GM18907 (cell line): Measurements from ENCODE around the gene STK31.
A peak's percentile ranks its signal among the peaks of the same experiment; 100 is the strongest.
"Not testable (repeated sequence)": the region's sequence is repeated elsewhere in the genome, so short reads cannot be mapped to it uniquely, and the experiment has no call there.

ENCODE experiments used
- ATAC-seq: cut with Tn5 transposase; IDR thresholded peaks from one replicate; pipeline ENCODE4 v1.9.1; 2021; ENCODE audit warnings: mild to moderate bottlenecking, moderate library complexity; ENCODE audit not compliant: unreplicated experiment

STK31 gene, protein sequence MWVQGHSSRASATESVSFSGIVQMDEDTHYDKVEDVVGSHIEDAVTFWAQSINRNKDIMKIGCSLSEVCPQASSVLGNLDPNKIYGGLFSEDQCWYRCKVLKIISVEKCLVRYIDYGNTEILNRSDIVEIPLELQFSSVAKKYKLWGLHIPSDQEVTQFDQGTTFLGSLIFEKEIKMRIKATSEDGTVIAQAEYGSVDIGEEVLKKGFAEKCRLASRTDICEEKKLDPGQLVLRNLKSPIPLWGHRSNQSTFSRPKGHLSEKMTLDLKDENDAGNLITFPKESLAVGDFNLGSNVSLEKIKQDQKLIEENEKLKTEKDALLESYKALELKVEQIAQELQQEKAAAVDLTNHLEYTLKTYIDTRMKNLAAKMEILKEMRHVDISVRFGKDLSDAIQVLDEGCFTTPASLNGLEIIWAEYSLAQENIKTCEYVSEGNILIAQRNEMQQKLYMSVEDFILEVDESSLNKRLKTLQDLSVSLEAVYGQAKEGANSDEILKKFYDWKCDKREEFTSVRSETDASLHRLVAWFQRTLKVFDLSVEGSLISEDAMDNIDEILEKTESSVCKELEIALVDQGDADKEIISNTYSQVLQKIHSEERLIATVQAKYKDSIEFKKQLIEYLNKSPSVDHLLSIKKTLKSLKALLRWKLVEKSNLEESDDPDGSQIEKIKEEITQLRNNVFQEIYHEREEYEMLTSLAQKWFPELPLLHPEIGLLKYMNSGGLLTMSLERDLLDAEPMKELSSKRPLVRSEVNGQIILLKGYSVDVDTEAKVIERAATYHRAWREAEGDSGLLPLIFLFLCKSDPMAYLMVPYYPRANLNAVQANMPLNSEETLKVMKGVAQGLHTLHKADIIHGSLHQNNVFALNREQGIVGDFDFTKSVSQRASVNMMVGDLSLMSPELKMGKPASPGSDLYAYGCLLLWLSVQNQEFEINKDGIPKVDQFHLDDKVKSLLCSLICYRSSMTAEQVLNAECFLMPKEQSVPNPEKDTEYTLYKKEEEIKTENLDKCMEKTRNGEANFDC

DNA sequence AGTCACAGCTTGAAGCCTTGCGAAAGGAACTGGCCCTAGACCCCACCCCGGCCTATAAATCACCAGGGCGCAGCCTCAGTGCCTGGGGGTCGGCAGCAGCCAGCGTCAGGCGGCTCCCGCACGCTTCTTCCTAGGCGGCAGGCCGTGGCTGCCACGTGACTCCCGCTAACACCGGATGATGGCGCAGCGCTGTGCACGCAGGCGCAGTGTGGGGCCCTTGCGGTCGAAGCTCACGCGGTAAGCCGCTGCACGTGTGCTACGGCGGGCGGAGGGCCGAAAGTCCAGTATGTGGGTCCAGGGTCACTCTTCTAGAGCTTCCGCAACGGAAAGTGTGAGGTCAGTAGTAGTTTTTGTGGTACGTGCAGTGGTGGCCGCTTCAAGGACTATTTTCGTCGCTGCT, at the start of gene STK31:
Gene STK31 (plus strand): TSS at position 220 of the 400 bp plus-strand sequence. CDS start 67 bp downstream, at position 287.
- ATAC-seq: no peak

DNA sequence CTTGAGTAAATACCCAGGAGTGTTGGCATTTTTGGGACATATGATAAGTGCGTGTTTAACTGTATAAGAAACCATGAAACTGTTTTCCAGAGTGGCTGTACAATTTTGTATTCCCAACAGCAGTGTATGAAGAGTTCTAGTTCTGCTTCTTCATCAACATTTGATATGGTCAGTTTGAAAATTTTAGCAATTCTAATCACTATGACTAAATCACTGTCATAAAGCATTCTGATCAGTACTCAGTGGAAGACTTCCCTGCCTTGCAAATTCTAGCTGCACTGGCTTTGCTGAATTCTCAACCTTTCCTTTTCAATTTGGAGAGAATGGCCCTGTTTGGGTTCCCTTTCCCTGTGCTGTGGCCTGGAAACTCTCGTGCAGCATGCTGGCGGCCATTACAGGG, 48.6 kb upstream of the STK31 start:
- no peak for ATAC-seq

DNA sequence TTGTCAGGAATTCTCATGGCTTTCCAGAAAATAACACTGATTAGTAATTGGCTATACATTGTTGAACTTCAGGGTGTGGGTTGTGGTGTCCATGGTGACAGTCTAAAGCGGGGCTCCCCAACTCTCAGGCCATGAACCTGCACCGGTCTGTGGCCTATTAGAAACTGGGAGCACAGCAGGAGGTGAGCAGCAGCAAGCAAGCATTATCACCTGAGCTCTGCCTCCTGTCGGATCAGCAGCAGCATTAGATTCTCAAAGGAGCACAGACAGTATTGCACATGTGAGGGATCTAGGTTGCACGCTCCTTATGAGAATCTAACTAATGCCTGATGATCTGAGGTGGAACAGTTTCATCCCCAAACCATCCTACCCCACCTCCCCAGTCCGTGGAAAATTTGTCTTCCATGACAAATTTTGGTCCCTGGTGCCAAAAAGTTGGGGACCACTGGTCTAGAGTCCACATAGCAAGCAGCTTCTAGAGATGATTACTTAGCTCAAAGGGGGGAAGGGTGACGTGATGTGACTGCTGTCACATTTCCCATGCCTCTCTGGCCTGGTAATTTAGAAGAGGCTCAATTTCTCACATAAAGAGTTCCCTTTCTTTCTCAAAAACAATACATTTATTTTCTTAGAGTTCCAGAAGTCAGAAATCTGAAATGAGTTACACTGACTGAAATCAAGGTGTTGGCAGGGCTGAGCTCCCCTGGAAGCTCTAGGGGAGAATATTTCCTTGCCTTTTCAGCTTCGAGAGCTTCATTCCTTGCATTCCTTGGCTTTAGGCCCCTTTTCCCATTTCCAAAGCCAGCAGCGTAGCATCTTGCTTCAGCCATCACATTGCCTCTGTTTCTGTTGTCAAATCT, 47.7 kb upstream of the STK31 start:
- ATAC-seq: no peak

DNA sequence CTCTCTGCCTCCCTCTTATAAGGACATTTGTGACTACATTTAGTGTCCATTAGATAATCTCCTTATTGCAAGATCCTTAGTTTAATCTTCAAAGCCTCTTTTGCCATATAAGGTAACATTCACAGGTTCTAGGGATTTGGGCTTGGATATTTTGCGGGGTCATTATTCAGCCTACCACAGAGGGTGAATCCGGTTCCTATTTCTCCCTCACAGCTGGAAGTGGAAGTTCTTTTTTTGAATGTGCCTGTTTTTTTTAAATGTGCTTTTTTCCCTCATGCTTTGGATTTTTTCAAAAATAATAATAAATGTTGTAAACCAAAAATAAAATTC, 47.1 kb upstream of the STK31 start:
- no peak for ATAC-seq

DNA sequence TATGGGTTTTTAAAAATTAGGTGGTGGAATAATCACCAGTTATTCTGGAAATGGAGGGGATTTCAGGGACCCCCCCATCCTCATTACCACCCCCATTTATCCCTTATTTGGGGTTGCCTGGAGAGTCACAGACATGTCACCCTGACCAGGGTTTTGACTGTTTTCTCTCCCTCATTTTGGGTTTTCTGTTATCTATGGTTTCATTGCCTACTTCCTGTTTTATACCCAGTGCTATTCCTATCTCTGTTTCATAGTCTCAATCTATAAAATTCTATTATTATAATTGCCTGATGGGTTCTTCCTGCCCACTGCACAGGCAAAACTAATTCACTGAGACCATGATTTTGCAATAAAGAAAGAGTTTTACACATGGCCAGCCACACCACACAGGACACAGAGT, 45.9 kb upstream of the STK31 start:
- no peak for ATAC-seq

DNA sequence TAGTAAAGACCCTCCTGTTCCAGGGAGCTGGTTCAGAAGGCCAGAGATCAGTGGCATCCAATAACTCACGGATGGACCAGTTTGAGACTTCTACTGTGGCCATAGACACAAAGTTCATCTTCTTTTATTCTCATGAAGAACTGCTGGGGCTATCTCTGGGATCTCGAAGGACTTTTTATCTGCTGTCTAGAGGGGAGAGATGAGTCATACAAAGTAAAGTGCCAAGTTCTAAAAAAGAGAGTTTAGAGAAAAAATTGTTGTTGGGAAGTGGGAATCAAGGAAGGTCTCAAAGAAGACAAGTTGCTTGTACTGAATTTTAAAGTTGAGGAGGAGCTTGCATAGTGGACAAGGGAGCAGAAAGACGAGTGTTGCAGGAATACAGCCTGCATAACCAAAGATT, 38.0 kb upstream of the STK31 start:
- no peak for ATAC-seq

DNA sequence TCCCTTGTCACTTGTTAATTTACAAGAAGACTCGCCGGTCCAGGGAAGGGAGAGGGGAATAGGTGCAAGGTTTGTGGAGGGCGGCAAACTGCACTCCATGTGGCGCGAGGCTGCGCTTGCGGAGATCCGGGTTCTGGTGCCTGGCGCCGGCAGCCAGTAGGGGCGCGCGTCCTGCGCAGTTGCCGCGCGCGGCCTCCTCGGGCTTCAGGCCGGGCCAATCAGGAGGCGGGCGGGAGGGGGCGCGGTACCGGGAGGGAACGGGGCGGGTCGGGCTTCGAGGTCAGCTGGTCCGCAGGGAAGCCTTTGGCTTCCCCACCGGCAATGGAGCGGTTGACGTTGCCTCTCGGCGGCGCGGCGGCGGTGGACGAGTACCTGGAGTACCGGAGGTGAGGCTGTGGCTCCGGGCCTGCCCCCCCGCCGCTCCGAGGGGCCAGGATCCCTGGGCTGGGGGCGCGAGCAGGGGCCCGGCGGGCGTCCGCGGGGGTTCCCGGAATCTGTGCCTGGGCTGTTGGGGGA, 30.1 kb upstream of the STK31 start, which contains the start of gene FAM221A:
Gene FAM221A (plus strand): TSS at position 302 of the 516 bp plus-strand sequence. CDS start 20 bp downstream, at position 322.
- peak; percentile 94 for ATAC-seq

DNA sequence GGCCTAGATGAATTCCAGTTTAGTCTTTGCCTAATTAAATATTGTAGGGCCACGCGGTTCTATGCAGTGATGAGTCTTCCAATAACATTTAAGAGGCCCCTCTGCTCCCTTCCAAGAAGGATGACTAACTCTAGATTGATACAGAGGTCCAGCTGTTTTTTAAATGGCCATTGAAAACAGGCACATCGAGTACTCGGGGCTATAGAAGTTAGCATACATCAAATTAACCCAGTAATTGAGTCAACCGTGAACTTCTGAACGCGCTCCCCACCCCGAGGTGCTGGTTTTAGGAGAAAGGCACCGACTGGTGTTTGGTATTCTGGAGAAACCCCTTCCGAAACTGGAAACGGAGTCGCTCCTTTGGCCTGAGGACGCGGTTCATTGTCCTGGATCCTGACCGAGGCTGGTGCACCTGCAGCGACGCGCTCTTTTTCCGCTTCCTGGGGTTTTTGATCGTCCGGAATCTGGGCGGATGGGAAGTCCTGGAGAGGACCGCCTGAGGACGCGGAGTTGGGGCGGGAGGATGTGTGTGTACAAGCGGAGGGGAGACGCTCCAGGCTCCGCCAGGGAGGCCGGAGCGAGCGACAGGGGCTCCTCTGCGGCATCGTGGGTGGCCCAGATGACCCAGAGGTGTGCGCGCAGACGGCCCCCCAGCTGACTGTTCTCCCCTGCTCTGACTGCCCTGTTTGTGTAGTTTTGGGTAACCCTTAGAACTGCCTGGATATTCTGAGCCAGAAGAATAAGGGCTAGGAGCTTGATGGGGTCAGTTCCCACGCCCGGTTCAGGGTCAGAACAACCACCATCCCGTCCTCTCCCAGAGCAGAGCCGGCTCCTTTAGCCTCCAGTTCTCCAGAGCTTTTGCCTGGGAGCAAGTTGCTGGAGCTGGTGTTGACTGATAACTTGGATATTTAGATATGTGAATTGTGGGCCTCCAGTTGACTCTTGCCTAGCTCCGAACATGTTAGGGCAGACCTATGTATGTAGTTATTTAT, 29.3 kb upstream of the STK31 start:
- ATAC-seq: peak; percentile 48

DNA sequence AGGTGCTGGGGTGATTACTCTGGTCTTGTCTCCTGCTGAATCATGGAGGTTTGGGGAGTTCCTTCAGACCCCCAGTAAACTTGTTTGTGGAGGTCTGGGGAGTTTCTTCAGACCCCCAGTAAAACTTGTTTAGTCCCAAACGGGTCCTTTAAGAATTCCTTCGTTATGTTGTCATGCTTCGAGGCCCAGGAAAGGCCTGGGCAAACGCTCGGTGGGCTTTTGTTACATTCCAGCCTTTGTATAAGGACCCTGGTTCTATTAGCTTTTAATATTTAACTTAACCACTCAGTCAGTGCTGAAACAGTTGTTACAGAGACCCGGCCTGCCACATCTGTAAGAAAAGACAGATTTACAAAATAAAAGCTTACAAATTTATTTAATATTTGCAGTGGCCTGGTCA, 26.0 kb upstream of the STK31 start:
- ATAC-seq: not testable (repeated sequence)

DNA sequence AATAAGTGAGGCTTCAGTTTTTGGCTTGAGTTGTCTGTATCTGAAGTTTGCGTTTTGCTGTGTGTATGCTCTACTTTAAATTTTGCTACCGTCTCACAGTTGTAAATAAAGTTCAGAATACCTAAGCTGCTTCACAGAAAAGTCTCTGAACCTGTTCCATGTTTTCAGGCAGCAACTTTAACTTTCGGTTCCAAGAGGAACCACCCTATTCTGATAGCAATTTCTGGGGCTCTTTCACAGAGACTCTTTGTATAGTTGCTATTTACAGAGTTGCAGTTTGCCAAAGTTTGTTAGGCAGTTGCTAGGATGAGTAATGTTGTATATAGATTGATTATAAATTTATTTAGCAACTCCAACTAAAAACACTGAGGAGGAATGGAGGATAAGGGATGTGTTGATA, 24.3 kb upstream of the STK31 start:
- ATAC-seq: no peak

DNA sequence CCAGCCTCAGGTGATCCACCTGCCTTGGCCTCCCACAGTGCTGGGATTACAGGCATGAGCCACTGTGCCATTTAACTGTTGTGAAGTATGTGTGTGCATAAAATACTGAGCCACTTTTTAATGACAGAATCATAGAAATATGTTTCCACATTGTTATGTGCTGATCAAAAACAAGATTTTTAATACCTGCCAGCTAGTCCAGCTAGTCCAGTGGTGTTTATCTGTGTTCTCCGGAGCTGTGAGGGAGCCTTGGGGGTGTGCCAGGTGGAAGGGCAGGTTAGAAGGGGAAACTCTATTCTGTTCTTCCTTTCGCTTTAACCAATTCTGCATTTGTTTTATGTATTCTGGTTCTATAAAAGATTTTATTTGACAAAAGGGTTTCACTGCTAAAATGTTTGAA, 23.0 kb upstream of the STK31 start:
- ATAC-seq: no peak

DNA sequence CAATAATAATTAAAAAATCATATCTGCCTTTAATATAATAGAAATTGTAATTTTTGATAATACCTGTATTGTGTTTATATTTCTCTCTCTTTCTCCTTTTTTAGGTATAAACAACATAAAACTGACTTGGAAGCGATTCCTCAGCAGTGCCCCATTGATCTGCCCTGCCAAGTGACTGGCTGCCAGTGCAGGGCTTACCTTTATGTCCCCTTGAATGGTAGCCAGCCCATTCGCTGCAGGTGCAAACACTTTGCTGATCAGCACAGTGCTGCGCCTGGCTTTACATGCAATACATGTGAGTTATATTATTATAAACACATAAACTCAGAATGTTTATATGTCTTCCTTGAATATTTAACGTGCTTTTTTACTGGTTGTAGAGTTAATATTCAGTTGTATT, 20.9 kb upstream of the STK31 start:
- no peak for ATAC-seq

DNA sequence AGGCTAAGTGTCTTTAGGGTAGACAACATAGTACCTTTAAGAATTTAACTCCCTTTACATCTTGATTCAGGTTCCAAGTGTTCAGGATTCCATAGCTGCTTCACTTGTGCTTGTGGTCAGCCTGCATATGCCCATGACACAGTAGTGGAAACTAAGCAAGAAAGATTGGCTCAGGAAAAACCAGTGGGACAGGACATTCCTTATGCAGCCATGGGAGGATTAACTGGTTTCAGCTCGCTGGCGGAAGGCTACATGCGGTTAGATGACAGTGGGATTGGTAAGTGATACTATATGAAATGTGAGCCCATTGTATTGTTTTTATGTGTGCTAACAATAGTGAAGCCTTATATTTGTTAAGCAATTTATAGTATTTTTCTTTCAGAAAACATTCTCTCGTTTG, 18.7 kb upstream of the STK31 start:
- ATAC-seq: no peak

DNA sequence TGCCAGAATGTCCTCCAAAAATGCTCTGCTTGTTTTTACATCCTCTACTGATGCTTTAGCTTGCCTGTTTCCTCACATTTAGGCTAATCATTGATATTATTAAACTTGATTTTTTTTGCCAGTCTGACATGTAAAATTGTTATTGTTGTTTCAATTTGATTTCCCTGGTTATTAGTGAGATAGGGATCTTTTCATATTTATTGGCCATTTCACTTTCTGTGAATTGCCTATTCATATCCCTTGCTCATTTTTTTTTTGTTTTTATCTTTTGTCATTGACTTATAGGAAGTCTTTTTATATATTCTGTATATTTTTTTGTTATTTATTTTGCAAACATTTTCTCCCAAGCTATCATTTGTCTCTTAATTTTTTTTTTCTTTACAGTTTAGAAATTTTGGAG, 16.8 kb upstream of the STK31 start:
- ATAC-seq: no peak

DNA sequence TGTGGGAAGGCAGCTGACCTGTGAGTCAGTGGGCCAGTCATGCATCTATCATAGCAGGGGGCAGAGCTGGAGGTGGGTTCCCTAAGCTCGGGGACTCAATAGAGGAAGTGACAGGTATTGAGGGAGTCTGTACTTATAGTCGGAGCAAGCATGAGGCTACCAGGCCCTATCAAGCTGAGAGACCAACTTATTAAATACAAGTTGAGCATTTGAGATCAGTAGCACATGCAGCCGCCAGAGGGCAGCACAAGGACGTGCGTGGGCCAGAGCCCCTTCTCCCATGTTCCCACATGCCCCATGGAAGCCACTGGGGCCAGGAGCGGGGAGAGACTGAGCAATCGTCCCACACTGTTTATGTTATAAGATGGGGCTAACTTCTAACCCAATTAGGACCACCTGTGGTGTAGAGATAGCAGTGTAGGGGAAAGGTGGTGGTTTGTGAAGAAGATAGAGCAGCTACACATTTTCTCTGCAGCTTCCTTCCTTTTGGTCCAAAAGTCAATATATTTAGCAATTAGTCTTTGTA, 13.0 kb upstream of the STK31 start:
- no peak for ATAC-seq

DNA sequence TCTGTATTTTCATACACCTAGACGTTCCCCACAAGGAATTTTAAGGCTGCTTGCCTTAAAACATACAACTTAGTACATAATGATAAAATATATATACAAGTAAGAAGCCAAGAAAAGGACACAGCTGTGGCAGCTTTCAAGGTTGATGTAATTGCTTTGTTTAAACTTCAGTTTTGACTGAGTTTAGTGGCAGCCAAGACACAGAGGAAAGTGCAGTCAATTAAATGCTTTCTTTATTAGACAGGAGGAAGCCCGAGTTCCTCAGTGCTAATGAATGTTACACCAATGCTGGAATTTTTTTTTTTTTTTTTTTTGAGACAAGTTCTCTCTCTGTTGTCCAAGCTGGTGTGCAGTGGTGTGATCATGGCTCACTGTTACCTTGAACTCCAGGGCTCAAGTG, 11.2 kb upstream of the STK31 start:
- ATAC-seq: no peak

DNA sequence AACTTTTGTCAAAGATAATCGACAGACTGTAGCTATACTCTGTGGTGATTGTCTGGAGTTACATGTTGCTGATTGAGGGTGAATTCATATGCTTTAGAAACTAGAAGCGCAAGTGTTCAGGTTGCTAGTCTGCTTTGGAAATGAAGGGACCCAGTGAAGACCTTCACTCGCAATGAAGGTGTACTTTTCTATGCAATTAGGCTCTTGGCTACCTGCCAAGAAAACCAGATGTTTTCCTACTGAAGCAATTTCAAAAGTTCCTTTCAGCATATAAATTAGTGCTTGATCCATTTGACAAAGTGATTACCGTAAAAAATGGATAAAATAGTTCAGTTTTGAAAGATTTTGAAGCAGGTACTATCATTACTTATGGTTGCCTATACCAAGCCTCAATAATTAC, 10.0 kb upstream of the STK31 start:
- ATAC-seq: no peak

DNA sequence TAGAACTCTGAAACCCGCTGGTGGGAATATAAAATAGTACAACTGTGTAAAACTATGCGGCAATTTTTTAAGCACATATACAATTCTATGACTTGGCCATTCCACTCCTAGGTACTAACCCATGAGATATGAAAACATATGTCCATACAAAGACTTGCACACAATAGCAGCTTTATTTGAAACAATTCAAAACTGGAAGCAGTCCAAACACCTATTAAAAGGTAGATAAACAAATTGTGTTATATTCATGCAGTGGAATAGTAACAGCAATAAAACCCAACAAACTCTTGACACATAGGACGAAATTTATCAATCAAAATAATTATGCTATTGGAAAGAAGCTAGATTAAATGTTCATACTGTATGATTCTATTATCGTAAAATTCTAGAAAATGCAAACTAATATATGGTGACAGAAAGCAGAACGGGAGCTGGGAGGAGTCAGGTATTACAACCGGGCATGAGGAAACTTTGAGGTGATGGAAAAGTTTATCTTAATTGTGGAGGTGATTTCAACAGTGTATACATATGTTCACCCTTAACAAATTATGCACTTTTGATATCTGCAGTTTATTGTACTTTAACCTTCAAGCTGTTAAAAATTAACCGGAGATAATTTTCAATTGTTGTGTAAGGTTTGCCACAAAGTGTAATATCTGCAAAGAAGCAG, 803 bp upstream of the STK31 start:
- ATAC-seq: no peak
